Glomerular visceral epithelial cell (primary cell): ENCODE data around the gene TACR2.
"Not testable (repeated sequence)": the region's sequence is repeated elsewhere in the genome, so short reads cannot be mapped to it uniquely, and the experiment has no call there.

Experiments
- DNase-seq: peaks from one replicate; pipeline ENCODE4 v3.0.0-alpha.2; 2016; ENCODE audit errors: extremely low spot score

Gene TACR2

DNA sequence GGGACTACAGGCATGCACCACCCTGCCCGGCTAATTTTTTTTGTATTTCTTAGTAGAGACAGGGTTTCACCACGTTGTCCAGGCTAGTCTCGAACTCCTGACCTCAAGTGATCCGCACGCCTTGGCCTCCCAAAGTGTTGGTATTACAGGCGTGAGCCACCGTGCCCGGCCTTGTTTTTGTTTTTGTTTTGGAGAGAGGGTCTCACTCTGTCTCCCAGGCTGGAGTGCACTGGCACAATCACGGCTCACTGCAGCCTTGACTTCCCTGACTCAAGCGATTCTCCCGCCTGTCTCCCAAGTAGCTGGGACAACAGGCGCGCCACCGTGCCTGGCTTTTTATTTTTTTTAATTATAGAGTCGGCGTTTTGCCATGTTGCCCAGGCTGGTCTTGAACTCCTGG is 33.7 kb upstream of the TACR2 start:
- DNase-seq = not testable (repeated sequence)

DNA sequence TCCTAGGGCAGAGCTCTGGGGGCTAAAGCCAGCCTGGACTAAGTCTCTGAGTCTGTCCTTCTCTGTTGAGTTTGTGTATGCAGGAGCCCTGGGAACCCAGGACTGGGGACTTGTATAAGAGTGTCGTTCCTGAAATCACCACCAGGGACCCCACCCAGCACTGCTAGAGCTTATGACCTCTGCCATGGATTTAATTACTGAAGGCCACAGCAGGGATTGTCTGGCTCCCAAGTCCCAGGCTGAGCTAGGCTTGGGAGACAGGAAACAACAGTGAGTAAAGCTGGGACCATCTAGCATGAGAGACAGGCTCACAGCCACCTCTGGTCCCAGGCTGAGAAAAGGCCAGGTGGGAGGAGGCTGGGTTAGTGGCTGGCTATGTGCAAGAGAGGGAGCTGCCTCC is 33.1 kb upstream of the TACR2 start:
- peak; percentile 63 for DNase-seq

DNA sequence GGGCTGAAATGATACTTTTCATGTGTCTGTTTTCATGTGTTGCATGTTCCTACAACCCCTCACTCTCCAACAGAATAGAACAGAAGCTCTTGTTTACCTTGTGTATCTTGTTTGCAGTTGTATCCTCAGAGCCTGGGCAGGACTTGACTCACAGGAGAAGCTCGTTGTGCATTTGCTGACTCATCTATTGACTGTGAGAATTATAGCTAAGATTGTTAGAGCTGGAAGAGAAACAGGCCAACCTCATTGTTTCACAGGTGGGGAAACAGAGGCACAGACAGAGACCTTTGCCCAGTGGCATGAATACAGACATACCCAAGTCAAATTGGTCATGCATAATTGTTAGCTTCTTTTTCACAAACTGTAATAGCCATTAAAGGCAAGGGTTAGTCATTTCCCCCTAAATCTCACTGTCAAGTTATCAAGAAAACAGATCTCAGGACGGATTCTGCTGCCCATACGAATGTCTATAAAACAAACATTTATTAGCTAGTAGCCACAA is 30.0 kb upstream of the TACR2 start:
- DNase-seq = peak; percentile 42

DNA sequence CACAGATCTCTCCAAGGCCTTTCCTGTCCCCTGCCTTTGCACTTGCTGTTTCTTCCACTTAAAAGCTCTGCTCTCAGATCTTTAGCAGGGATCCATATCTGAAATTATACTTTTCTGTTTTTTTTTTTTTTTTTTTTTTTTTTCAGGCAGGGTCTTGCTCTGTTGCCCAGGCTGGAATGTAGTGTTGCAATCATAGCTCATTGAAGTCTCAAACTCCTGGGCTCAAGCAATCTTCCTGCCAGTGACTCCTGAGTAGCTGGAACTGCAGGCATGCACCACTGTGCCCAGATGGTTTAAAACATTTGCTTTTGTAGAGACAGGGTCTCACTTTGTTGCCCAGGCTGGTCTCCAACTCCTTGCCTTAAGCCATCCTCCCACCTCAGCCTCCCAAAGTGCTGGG is 29.5 kb upstream of the TACR2 start:
- DNase-seq = no peak

DNA sequence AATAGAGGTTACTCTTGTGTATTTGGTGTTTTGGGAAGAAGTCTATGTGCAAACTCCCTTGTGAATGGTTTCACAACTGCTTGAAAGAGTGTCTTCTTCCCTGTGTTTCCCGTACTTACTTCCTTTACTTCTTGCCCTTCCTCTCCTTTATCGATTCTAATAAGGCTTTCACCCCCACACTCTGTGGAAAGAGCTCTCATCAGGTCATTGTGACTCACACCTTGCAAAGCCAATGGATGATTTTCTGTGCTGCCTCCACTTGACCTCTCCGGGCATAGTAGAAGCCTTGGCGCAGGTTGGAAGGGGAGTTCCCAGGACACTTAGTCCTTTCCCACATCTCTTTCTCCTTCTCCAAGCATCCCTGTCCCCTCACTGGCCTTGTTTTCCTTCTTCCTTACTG is 28.3 kb upstream of the TACR2 start:
- DNase-seq = no peak

DNA sequence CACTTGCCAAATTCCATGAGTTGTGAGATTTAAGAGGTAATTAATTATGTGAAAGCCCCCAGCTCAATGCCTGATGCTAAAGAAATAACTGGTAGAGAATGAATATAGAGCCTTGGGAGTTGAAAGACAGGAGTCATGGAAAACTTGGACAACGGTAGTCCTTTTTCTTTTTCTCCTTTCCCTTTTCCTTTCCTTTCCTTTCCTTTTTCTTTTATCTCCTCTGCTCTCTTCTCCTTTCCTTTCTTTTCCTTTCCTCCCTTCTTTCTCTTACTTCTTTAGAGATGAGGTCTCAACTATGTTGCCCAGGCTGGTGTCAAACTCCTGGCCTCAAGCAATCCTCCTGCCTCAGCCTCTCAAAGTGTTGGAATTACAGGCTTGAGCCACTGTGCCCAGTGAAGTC is 26.6 kb upstream of the TACR2 start:
- DNase-seq = no peak

DNA sequence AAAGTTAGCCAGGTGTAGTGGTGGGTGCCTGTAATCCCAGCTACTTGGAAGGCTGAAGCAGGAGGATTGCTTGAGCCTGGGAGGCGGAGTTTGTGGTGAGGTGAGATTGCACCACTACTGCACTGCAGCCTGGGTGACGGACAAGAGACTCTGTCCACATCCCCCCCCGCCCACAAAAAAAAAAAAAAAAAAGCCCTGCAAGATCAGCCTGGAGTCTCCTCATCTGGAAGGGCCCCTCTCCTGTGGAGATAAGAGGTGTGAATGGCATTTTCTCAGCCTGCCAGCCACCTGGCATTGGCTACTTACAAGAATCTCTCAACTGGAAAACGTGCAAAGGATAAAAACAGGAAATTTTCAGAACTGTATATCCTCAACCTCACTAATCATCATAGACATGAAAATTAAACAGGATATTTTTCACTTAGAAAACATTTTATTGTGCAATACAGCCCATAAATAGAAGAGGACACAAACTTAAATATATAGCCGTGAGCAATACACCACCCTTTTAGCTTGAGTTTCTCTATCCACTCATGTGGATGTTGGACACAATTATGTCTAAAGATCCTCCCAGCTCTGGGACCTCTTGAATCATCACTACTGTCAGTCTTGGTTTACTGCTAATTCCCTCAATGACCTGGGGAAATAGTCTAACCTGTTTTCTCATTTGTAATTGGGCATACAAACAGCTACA is 23.2 kb upstream of the TACR2 start:
- peak; percentile 68 for DNase-seq

DNA sequence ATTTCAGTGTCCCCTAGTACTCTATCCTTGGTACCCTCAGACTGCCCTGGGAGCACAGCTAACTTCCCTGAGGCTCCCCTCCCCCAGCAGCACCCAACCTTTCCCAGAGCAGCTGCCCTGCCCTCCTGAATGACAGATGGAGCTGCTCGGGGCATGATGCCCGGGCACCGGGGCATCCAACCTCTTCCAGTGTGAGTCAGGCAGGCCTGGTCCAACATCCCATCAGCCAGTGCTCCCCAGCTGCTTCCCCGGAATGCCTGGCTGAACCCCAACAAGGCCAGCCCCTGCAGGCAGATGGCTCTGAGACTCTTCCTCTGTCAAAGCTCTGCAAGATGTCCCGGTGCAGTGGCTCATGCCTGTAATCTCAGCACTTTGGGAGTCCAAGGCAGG is 22.6 kb upstream of the TACR2 start:
- DNase-seq = peak; percentile 74

DNA sequence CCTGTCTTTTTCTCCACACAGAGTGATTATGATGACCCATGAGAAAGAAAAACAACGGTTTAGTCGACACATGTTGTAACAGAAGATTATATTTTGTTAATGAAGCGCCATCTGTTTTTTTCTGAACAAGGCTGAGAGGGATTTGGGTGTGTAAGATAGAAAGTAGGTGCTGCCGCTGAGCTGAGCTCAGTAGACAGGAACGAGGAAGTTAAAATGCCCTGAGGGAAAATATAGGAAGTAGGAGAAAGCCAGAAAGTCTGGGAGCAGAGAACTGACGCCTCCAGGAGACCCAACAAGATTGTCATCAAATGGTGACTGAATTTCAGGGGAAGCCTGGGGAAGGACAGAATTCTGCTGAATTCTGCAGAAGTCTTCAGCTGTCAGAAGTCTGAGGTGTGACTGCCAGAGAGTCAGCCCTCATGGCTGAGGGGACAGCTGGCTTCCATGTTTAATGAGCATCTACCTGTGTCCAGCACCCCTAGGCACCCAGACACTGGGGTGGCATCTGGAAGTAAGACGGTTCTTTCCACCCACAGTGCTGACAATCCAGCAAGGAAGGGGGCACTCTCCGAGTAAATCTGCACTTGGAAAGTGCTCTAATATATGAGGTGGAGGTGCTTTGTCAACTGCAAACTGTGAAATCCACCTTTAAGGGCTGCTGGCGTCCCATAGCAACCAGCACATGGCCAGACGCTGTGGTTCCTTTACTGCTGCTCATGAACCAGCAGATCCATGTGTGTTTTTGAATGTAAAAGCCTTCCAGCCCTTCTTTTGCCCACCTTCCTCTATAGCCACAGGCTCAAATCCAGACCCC is 22.0 kb upstream of the TACR2 start:
- DNase-seq = peak; percentile 59

DNA sequence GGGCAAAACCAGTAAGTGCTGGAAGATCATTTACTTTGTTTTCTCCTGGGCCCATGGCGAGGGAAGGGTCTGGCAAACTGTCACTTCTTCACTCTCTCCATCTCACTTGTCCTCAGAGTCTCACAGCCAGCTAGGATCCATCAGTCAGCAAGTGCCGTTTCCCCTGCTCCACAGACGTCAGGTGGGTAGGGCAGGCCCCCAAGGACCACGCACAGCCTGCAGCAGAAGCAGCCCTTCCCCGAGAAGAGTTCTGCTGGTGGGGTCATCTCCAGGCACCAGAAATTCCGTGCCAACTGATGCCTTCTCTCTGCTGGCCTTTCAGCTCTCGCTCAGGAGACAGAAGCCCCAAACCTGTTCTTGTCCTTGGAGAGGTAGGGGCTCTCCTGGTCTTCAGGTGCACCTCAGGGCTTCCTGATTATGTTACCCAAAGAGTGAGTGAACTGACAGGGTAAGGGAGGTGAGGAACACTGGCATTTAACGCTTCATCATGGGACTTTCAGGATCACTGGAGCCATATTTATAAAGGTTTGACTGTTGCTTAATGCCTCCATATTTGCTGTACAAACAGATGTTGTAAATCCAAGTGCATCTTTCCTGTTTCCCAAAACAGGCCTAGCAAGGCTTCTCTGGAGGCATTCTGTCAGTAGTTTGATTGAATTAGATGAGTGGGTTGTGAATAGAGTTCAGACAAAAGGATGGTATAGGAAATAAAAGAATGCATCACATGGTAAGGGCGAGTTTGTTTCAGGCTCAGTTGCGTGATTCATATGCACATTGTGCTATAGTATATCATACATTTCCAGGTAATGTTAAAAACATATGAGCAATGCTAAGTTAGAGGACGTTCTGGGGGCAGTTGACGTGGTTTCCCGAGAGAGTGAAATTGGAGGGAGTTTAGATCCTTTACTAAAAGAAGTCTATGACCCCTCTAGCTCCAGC is 20.9 kb upstream of the TACR2 start:
- no peak for DNase-seq

DNA sequence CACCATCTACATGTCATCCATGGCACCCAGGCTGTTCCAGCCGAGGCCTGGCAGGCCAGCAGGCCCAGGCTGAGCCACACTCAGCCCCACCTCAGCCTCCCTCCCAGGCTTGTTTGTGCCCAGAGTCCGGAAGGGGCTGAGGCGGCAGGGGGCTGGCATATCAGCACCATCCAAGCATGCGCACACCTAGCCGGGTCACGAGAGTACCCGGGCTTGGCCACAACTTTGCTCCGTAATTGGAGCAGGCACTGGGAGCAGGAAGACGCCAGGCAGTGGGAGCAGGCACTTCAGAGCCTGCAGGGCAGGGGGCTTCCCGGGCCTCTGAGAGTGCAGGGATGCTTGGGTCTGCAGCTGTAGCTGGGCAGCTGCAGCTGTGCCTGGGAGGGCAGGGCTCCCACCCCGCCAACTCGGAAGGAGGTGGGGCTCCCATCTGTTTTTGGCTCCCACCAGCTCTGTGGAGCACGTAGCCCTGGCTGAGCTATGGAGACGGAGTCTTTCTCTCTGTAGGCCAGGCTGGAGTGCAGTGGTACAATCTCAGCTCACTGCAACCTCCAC is 19.3 kb upstream of the TACR2 start:
- DNase-seq = no peak

DNA sequence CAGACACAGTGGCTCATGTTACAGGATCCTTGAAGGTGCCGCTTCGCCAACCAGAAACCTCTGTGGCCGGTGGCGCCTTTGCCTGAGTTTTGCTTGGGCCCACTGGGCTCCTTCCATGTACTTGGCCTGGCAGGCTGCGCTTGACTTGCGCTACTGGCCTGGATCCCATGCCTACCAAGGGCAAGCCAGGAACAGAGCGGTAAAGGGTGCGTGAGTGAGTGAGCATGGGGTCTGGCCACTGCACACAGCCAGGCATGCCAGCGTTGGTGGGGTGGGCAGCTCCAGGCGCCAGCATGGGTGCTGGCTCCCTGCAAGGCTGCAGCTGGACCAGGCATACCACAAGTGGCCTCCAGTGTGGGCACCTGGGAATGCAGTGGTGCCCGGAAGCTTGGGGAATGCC is 18.2 kb upstream of the TACR2 start:
- no peak for DNase-seq

DNA sequence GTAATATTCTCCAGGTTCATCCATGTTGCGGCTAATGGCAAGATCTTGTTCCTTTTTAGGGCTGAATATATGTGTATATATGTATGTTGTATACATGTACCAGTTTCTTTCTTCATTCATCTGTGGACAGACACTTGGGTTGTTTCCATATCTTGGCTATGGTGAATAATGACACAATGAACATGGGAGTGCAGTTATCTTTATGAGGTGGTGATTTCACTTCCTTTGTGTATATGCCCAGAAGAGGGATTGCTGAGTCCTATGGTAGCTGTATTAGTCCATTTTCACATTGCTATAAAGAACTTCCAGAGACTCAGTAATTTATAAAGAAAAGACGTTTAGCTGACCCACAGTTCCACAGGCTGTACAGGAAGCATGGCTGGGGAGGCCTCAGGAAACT is 17.5 kb upstream of the TACR2 start:
- DNase-seq = no peak

DNA sequence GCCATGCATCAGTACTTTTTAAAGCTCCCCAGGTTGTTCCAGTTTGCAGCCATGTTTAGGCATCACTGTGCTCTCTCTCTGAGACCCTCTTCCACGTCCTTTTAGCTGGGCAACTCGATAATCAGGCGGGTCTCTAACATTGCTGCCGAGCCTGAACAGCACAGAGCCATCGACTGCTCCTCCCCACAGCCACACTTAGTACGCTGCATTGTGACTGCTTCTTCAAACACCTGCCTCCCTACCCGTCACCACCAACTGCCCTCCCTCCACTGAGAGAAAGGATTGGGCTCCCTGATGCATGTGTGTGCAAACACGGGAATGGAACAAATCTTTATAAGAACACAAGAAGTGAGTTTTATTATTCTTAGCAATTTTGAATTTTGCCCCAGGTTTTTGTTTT is 11.4 kb upstream of the TACR2 start:
- no peak for DNase-seq

DNA sequence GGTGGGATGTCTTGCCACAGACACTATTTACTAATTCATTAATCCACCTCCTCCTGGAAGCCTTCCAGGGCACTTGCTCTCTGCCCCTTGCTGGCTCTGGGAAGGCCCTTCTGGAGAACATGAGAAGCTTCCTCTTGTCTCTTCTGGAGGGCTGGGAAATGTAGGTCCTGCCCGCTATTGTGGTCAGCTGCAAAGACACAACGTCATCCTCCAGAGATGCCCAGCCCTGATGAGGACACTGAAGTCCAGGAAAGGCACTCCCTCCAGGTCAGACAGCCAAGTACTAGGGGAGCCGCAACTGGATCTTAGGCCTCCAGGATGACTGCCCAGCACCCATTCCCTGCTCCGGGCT is 9.6 kb upstream of the TACR2 start:
- no peak for DNase-seq

DNA sequence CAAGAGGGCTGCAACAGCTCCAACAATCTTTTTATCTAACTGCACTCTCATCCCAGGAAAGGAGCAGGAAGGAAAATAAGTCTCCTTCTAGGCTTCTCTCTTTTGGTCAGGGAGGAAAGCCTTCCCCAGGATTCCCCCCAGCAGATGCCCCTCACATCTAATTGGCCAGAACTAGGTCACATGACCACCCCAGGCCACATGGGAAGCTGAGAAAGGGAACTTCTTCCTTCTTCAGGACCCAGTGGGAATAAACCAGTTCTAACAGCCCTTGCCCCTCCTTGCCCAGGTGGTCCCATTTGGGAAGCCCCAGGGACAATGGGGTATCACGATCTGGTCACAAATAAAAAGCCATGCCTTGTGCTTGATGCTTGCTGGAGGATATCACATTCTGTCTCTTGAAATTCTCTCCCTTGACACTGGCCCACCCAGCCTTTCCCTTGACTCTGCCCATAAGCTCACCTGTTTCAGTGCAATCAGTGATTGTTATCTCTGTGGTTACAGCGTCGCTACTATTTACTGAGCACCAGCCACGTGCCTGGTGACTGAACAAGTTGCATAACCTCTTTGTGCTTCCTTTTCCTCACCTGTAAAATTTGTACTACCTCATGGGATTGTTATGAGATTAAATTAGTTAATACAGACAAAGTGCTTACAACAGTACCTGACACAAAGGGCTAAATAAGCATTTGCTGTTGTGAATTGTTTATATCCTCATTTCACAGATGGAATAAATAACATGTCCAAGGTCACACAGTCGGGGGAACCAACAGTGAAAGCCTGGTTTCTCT is 9.0 kb upstream of the TACR2 start:
- no peak for DNase-seq

DNA sequence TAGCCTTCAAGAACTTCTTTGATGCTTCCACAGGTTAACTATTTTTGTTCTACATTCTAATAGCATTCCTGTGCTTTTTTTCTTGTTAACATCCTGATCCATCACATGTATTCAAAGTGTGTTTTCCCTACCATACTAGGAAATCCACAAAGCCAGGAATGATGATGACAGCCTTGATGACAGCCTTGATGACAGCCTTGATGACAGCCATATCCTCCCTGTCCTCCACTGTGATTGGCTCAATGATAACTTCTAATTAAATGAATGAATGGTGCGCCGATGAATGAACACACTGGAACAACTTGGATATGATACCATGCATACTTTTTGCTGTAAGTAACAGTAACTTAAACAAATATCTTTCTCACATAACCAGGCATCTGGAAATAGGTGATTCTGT is 8.3 kb upstream of the TACR2 start:
- DNase-seq = no peak

DNA sequence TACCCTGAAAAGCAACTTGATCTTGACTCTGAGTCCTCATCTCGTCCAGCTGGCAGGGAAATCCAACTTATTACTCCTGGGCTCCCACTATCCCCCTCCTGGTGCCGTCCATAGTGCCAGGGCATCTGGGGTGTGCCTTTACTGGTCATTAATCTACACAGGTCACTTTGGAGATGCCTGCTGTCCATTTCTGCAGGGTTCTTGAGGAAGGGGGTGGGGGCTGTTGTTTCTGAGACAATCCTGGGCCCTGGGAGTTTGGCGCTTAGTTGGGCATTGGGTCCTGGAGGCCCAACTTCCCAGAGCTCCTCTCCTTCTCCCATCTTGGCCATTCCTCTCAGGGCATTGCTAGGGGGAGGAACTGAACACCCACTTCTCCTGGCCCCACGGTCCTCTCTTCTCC is 6.0 kb upstream of the TACR2 start:
- no peak for DNase-seq

DNA sequence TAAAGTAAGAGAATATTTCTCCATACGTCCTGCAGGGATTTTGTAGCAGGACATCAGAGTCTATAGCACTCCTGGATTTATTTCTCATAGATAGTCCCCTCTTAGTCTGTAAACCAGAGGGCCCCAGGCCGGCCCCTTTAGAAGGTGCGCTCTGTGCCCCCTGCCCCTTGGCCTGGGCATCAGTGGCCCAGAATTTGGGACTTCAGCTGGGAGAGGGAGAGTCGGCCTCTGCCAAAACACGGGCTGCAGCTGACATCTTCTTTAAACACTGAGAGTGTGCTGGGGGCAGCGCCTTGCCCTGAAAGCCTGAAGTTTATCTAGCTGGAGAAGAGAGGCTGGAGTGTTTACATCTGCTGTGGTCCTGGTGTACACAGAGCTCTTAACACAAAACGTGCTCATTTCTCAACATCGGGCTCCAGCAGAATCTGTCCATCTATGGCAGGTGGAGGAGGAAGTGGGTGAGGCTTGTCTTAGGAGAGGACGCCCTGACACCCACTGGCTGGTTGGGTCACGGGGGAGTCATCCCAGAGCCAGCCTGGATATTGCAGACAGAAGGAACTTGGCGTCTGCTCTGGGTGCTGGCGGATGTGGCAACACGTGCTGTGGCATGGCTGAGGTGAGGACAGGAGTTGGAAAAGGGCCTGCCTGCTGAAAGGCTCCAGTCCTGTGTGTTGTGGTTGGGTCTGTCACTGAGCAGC is 5.0 kb upstream of the TACR2 start:
- DNase-seq = no peak

DNA sequence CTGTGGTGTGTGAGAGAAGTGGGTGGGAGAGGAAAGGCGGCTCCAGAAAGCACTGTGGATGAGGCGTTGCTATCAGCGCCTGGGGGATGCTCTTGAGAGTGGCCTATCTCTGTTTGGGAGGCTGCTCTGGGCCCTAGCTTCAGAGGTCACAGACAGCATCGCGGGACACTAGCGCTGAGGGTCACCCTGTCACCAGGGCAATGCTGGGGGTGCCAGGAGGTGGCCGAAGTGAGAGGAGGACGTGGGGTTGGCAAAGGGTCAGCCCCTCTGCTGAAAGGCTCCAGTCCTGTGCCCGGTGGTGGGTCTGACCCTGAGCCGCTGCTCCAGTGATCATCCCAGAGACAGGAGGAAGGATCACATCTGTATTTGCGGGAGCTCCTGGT is 3.0 kb upstream of the TACR2 start:
- DNase-seq = no peak
